ENCODE measurements around the gene AJAP1.

DNA sequence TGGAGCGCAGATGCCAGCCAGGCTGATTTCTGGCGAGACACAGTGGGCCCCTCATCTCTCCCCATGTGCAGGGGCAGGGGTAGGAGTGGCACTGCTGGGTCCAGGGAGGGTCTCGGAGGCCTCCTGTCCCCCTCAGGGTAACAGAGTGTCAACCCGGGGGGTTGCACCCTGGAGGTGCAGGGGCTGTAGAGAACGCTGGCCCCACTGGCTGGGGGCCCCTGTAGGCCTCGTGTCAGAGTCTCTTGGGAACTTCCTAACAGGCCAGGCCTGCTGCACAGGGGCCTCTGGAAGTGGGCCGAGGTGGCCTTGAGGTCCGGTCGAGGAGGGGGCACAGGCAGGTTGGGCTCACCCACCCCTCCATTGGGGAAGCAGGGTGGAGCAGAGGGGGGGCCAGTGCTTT is 38.9 kb upstream of the AJAP1 start:
- TF ChIP-seq, protein P1, sequence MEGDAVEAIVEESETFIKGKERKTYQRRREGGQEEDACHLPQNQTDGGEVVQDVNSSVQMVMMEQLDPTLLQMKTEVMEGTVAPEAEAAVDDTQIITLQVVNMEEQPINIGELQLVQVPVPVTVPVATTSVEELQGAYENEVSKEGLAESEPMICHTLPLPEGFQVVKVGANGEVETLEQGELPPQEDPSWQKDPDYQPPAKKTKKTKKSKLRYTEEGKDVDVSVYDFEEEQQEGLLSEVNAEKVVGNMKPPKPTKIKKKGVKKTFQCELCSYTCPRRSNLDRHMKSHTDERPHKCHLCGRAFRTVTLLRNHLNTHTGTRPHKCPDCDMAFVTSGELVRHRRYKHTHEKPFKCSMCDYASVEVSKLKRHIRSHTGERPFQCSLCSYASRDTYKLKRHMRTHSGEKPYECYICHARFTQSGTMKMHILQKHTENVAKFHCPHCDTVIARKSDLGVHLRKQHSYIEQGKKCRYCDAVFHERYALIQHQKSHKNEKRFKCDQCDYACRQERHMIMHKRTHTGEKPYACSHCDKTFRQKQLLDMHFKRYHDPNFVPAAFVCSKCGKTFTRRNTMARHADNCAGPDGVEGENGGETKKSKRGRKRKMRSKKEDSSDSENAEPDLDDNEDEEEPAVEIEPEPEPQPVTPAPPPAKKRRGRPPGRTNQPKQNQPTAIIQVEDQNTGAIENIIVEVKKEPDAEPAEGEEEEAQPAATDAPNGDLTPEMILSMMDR (conservative IDR thresholded peaks at IDR 0.05 in 1 of 2, IDR thresholded peaks at IDR 0.05 in 1 of 2; ENCODE audit: low read depth in 1 of 2, low read length in 2 of 2): no peak
- no peak for TF ChIP-seq EZH2 (IDR thresholded peaks at IDR 0.05; ENCODE audit: low read length, missing control alignments)

Measured in fibroblast of lung (primary cell).